Mucosa of stomach (tissue), 1 donor: ENCODE results near the gene IQCM.
"Not testable (repeated sequence)": the region's sequence is repeated elsewhere in the genome, so short reads cannot be mapped to it uniquely, and the experiment has no call there.

Experiments used
- H3K27me3 ChIP-seq: one replicate; pipeline ENCODE4 v1.7.0; 2013; ENCODE audit warnings: mild to moderate bottlenecking, low read length; ENCODE audit not compliant: control insufficient read depth, insufficient read depth
- H3K36me3 ChIP-seq: one replicate; pipeline ENCODE4 v1.7.0; 2013; ENCODE audit warnings: low read length; ENCODE audit not compliant: control insufficient read depth, insufficient read depth
- H3K4me1 ChIP-seq: one replicate; pipeline ENCODE4 v1.7.0; 2013; ENCODE audit warnings: mild to moderate bottlenecking, low read length; ENCODE audit not compliant: control insufficient read depth, insufficient read depth
- H3K4me3 ChIP-seq: one replicate; pipeline ENCODE4 v1.7.0; 2013; ENCODE audit warnings: low read length
- H3K9ac ChIP-seq: one replicate; pipeline ENCODE4 v1.7.0; 2013; ENCODE audit warnings: mild to moderate bottlenecking, low read length, moderate library complexity
- H3K9me3 ChIP-seq: one replicate; pipeline ENCODE4 v1.7.0; 2013; ENCODE audit warnings: mild to moderate bottlenecking, low read length, moderate library complexity; ENCODE audit not compliant: control insufficient read depth
- donor health status: Pancreatic carcinoma.

IQCM gene

GRCh38 chr4:149498246-149498645 is 317.4 kb downstream of the IQCM start:
- Histone ChIP-seq H3K27me3 (no peaks in the 10 kb centered on the region), H3K9me3 (no peaks in the 10 kb centered on the region)

DNA sequence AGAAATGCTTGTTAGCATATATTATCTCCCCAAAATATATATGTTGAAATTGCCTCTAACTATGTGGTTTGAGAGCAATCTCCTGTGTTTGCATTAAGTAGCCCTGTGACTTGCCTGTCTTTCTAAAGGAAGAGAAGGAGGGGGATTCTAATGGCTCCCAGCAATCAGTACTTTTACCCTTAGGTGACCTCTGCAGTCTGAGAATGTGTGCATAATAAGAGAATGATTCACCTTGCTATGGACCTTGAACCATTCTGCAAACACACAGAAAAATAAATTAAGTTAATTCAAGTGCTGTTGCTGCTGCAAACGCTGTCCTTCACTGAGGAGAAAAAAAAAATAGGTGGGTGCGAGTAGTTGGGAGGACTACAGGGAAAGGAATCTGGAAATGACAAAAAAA is 322.2 kb downstream of the IQCM start:
- Histone ChIP-seq H3K36me3 (no peaks in the 10 kb centered on the region), H3K4me3 (no peak overlapping the region), H3K9ac (no peak overlapping the region), H3K4me1 (no peaks in the 10 kb centered on the region), H3K9me3 (no peaks in the 10 kb centered on the region), H3K27me3 (no peaks in the 10 kb centered on the region)

More at GRCh38 chr4:149498246-149498645, 317.4 kb downstream of the IQCM start:
- Histone ChIP-seq H3K4me1 (no peaks in the 10 kb centered on the region), H3K4me3 (no peak overlapping the region), H3K36me3 (no peaks in the 10 kb centered on the region), H3K9ac (no peak overlapping the region)

- H3K9ac ChIP-seq, result no peak overlapping the region
- H3K4me3 ChIP-seq, result no peak overlapping the region
- no peaks in the 10 kb centered on the region for H3K4me1 ChIP-seq
- H3K9me3 ChIP-seq, result no peaks in the 10 kb centered on the region
- no peaks in the 10 kb centered on the region for H3K36me3 ChIP-seq
- H3K27me3 ChIP-seq, result no peaks in the 10 kb centered on the region
Observed at GRCh38 chr4:149489321-149489720, 326.3 kb downstream of the IQCM start.

GRCh38 chr4:149486861-149487260 is 328.8 kb downstream of the IQCM start:
- Histone ChIP-seq H3K9ac (no peak overlapping the region), H3K4me3 (no peak overlapping the region), H3K9me3 (no peaks in the 10 kb centered on the region), H3K4me1 (no peaks in the 10 kb centered on the region), H3K27me3 (no peaks in the 10 kb centered on the region), H3K36me3 (no peaks in the 10 kb centered on the region)

GRCh38 chr4:149468669-149469068 is 347.0 kb downstream of the IQCM start:
- not testable (repeated sequence) for H3K27me3 ChIP-seq, H3K4me1 ChIP-seq, H3K4me3 ChIP-seq, H3K9ac ChIP-seq, H3K9me3 ChIP-seq, H3K36me3 ChIP-seq

- H3K27me3 ChIP-seq, result no peaks in the 10 kb centered on the region
- H3K9me3 ChIP-seq, result no peaks in the 10 kb centered on the region
- H3K36me3 ChIP-seq, result no peaks in the 10 kb centered on the region
- no peak overlapping the region for H3K9ac ChIP-seq
- H3K4me1 ChIP-seq, result no peaks in the 10 kb centered on the region
- no peak overlapping the region for H3K4me3 ChIP-seq
Observed at GRCh38 chr4:149466446-149466845, 349.2 kb downstream of the IQCM start.

DNA sequence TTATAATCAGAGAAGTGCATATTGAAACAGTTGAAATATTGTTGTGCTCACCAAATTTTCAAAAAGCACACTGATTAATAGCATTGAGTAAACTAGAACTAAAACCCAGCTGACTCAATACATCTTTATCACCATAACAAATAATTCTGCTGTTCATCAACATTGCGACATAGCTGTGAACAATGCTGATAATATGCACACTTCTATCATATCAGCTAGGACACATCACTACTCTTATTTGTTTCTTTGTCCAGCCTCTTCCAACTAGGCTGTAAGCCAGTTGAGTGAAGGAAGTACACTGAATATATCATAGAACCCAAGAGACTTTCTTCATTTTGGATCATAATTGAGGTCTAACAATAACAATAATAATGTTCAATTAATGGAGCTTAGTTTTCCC is 349.7 kb downstream of the IQCM start:
- Histone ChIP-seq H3K9me3 (no peaks in the 10 kb centered on the region), H3K4me3 (no peak overlapping the region), H3K4me1 (no peaks in the 10 kb centered on the region), H3K27me3 (no peaks in the 10 kb centered on the region), H3K36me3 (no peaks in the 10 kb centered on the region), H3K9ac (no peak overlapping the region)

- H3K9me3 ChIP-seq, result no peaks in the 10 kb centered on the region
Observed at GRCh38 chr4:149443537-149443936, 372.1 kb downstream of the IQCM start.

GRCh38 chr4:149441338-149441737 is 374.3 kb downstream of the IQCM start:
- Histone ChIP-seq H3K4me3 (no peak overlapping the region), H3K27me3 (no peaks in the 10 kb centered on the region), H3K36me3 (no peaks in the 10 kb centered on the region)

More at GRCh38 chr4:149443537-149443936, 372.1 kb downstream of the IQCM start:
- H3K9ac ChIP-seq, result no peak overlapping the region
- H3K4me3 ChIP-seq, result no peak overlapping the region
- H3K4me1 ChIP-seq, result no peaks in the 10 kb centered on the region
- H3K36me3 ChIP-seq, result no peaks in the 10 kb centered on the region
- no peaks in the 10 kb centered on the region for H3K27me3 ChIP-seq

GRCh38 chr4:149426461-149426860 is 389.2 kb downstream of the IQCM start:
- H3K9ac ChIP-seq, result no peak overlapping the region

More at GRCh38 chr4:149441338-149441737, 374.3 kb downstream of the IQCM start:
- H3K9me3 ChIP-seq, result no peaks in the 10 kb centered on the region
- H3K4me1 ChIP-seq, result no peaks in the 10 kb centered on the region
- H3K9ac ChIP-seq, result no peak overlapping the region

DNA sequence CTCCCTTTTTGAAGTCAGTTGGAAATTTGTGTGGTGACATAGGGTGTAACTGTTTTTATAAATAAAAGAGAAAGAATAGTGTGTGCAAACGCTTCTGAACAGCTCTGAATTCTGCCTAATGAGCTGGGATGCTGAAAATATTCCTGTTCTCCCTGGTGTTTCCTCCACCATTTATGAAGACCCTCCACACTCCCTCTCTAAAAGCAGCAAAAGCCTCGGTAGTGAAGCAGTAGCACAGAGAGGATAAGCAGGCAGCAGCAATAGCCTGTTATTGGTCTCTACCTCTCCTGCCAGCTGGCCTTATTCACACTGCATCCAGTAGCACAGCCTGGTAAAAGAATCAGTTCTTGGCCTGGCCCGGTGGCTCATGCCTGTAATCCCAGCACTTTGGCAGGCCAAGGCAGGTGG is 406.1 kb downstream of the IQCM start:
- Histone ChIP-seq H3K9me3 (no peaks in the 10 kb centered on the region), H3K36me3 (no peaks in the 10 kb centered on the region), H3K27me3 (no peaks in the 10 kb centered on the region), H3K4me3 (no peak overlapping the region), H3K4me1 (no peaks in the 10 kb centered on the region), H3K9ac (no peak overlapping the region)

More at GRCh38 chr4:149426461-149426860, 389.2 kb downstream of the IQCM start:
- Histone ChIP-seq H3K4me1 (no peaks in the 10 kb centered on the region), H3K27me3 (no peaks in the 10 kb centered on the region), H3K4me3 (no peak overlapping the region), H3K9me3 (no peaks in the 10 kb centered on the region), H3K36me3 (no peaks in the 10 kb centered on the region)

DNA sequence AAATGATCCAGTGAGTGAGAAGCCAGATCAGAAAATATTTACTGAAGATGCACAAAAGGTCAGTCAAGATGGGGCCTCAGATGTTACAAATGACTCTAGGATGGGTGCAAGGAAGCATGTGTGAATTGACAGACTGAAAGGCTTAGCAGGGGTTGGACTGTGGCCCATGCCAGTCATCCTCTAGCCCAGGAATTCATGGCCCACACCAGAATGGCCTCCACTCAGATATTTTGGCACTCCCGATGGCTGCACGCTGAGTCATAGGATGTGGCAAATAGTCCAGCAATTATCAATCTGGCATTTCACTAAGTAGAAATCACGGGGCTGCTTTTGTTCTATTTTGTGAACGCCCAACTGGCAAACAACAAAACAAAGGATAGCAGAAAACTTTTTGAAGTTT is 406.5 kb downstream of the IQCM start:
- H3K27me3 ChIP-seq, result no peaks in the 10 kb centered on the region
- H3K9ac ChIP-seq, result no peak overlapping the region
- H3K36me3 ChIP-seq, result no peaks in the 10 kb centered on the region
- H3K4me1 ChIP-seq, result no peaks in the 10 kb centered on the region
- no peaks in the 10 kb centered on the region for H3K9me3 ChIP-seq
- no peak overlapping the region for H3K4me3 ChIP-seq

GRCh38 chr4:149404143-149404542 is 411.5 kb downstream of the IQCM start:
- Histone ChIP-seq H3K36me3 (no peaks in the 10 kb centered on the region), H3K9me3 (no peaks in the 10 kb centered on the region), H3K4me3 (no peak overlapping the region), H3K27me3 (no peaks in the 10 kb centered on the region), H3K4me1 (no peaks in the 10 kb centered on the region), H3K9ac (no peak overlapping the region)
